Lower lobe of right lung (tissue), 2 donors: Measurements from ENCODE around the gene G3BP1. TPM values are rescaled to one million over a fixed set of nuclear protein-coding genes. Genes with fewer than 3 reads are reported as not detected.
A peak's percentile ranks its signal among the peaks of the same experiment; 100 is the strongest.
"Not testable (repeated sequence)": the region's sequence is repeated elsewhere in the genome, so short reads cannot be mapped to it uniquely, and the experiment has no call there.

Experiments
- ATAC-seq, 2 donors: fragments of 200-7000 bp; cut with Tn5 transposase; one replicate each; pipeline ENCODE4 v1.9.1; 2020 to 2022; ENCODE audit warnings: mild to moderate bottlenecking in 2 of 2, moderate library complexity in 2 of 2
- DNase-seq: peaks from one replicate; pipeline ENCODE4 v3.0.0-alpha.2; 2020
- H3K27ac ChIP-seq: fragments of 200-600 bp; one replicate; pipeline ENCODE4 v1.8.0; 2022
- H3K27me3 ChIP-seq: fragments of 200-600 bp; one replicate; pipeline ENCODE4 v1.8.0; 2022; ENCODE audit warnings: low read depth
- H3K36me3 ChIP-seq: fragments of 200-600 bp; one replicate; pipeline ENCODE4 v1.8.0; 2022; ENCODE audit warnings: mild to moderate bottlenecking
- H3K4me1 ChIP-seq: fragments of 200-600 bp; one replicate; pipeline ENCODE4 v1.8.0; 2022
- H3K4me3 ChIP-seq: fragments of 200-600 bp; one replicate; pipeline ENCODE4 v1.8.0; 2022; ENCODE audit warnings: mild to moderate bottlenecking
- H3K9me3 ChIP-seq: fragments of 200-600 bp; one replicate; pipeline ENCODE4 v1.8.0; 2022
- intact Hi-C: fragments of 100-400 bp; cut with DNase I; formaldehyde crosslinking; loops from one replicate; pipeline ENCODE4 v1.11.0; 2022
- long read RNA-seq: library from polyadenylated mRNA; unstranded; transcript quantifications from one replicate; pipeline ENCODE4 v2.0.0, GENCODE V29; 2021
- total RNA-seq: library from RNA; stranded (reverse); fragmentation: NEBNext Ultra II Directional; extraction: Animal tissue kit (Norgen Biotek cat#: 25700); gene quantifications from one replicate; pipeline ENCODE4 v1.2.1, GENCODE V29; 2021
- TF ChIP-seq, protein P1 (sequence below): fragments of 200-600 bp; IDR thresholded peaks from one replicate; pipeline ENCODE4 v1.8.0; 2022; ENCODE audit warnings: antibody characterized with exemption, mild to moderate bottlenecking
- donor health status: DM: no; HTN: yes; CAD: no; lungs with severe emphysema.

G3BP1 gene
- 148 TPM for total RNA-seq
- long read RNA-seq, full-length matches to known transcripts, result 177 of 237 reads
- long read RNA-seq, partial matches to known transcripts, result 24 of 237 reads
- long read RNA-seq, other reads (novel, unspliced or antisense), result 36 of 237 reads

DNA sequence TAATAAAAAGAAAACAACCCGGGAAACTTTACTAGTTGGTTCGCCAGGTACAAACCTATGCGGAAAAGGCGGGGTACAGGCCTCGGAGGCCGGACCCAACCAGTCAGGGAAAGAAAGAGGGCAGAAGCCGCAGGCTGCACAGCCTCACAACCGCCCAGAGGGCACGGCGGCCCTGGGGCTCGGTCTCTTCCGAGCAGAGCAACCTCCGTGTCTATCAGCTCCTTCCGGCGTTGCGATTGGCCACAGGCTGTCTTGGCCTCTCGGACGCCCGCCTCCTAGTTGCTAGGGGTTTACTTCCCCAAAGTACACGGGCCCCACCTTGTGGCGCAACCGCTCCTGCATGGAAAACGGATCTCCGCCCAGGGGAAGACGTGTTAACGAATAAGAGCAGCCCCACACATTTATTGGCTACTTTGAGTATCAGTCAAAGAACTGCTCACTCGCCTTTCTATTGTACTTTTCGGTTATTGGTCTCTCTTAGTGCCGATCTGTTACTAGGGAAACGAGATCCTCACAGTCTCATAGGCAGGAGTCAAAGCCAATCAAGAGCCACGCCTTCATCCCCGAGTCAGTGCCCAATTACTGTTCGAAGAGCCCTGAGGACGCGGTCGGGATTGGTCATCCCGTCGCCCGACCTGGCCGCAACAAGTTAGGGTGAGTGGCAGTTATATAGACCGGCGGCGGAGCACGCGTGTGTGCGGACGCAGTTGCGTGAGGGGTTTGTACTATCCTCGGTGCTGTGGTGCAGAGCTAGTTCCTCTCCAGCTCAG is at the start of gene G3BP1:
G3BP1 (plus strand) TSS at position 696 of the 770 bp plus-strand sequence. CDS start 14,667 bp downstream, outside the sequence.
- peak within 1 kb of the TSS; percentile 81 for H3K4me3 ChIP-seq
- ATAC-seq, result peak; percentile 96
- peak; percentile 100 for DNase-seq
- TF ChIP-seq, protein P1, sequence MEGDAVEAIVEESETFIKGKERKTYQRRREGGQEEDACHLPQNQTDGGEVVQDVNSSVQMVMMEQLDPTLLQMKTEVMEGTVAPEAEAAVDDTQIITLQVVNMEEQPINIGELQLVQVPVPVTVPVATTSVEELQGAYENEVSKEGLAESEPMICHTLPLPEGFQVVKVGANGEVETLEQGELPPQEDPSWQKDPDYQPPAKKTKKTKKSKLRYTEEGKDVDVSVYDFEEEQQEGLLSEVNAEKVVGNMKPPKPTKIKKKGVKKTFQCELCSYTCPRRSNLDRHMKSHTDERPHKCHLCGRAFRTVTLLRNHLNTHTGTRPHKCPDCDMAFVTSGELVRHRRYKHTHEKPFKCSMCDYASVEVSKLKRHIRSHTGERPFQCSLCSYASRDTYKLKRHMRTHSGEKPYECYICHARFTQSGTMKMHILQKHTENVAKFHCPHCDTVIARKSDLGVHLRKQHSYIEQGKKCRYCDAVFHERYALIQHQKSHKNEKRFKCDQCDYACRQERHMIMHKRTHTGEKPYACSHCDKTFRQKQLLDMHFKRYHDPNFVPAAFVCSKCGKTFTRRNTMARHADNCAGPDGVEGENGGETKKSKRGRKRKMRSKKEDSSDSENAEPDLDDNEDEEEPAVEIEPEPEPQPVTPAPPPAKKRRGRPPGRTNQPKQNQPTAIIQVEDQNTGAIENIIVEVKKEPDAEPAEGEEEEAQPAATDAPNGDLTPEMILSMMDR, result peak; percentile 57
- peaks cover 42% of the 10 kb centered on the region for H3K4me1 ChIP-seq
- H3K9me3 ChIP-seq, result no peaks in the 10 kb centered on the region
- intact Hi-C loops, result no loop called here
- H3K36me3 ChIP-seq, result no peaks in the 10 kb centered on the region
- H3K27me3 ChIP-seq, result no peaks in the 10 kb centered on the region
- H3K27ac ChIP-seq, result peak within 1 kb of the TSS; percentile 100

DNA sequence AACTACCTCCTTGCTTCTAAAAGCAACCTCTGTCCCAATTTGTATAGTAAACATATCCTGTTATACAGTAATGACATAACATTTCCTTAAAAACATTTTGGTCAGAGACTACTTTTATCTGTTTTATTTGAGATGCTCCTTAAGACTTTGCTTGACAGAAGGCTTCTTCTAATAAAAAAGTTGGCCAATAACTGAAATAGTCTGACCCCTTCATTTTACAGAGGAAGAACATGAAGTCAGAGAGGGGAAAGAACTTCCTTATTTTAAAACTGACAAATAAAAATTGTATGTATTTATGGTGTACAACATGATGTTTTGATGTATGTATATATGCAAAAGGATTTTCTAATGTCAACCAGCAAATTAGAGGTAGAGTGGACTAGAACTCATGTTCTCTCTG is 49.2 kb upstream of the G3BP1 start:
- ATAC-seq (no peak), DNase-seq (no peak)
- TF ChIP-seq, protein P1, result no peak
- Histone ChIP-seq H3K9me3 (no peaks in the 10 kb centered on the region), H3K4me3 (no peak overlapping the region), H3K4me1 (peaks cover 37% of the 10 kb centered on the region), H3K27ac (no peak overlapping the region), H3K36me3 (no peaks in the 10 kb centered on the region), H3K27me3 (no peaks in the 10 kb centered on the region)
- intact Hi-C loops, result no loop called here

DNA sequence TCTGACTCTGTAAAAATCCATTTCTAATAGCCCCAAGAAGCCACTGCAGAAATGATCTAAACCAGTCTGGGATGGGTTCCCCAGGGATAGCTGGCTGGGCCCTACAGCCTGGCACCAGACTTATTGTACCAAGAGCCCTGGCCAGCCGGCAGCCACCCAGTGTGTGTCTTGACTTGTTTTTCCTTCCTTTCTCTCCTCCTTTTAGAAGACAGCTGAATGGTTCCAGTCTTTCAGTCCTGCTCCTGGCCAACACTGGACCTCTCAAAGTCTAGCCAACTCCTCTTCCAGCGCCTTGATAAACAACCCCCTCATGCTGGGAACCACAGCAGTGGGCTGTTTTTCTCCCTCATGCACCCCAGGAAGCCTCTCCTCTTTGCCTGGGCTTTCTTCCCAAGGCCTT is 47.4 kb upstream of the G3BP1 start:
- H3K4me1 ChIP-seq, result peaks cover 20% of the 10 kb centered on the region
- intact Hi-C loops, result no loop called here
- TF ChIP-seq, protein P1, result no peak
- no peak overlapping the region for H3K4me3 ChIP-seq
- ATAC-seq, result no peak
- no peak for DNase-seq
- no peaks in the 10 kb centered on the region for H3K27me3 ChIP-seq
- no peaks in the 10 kb centered on the region for H3K9me3 ChIP-seq
- H3K36me3 ChIP-seq, result no peaks in the 10 kb centered on the region
- H3K27ac ChIP-seq, result no peak overlapping the region

DNA sequence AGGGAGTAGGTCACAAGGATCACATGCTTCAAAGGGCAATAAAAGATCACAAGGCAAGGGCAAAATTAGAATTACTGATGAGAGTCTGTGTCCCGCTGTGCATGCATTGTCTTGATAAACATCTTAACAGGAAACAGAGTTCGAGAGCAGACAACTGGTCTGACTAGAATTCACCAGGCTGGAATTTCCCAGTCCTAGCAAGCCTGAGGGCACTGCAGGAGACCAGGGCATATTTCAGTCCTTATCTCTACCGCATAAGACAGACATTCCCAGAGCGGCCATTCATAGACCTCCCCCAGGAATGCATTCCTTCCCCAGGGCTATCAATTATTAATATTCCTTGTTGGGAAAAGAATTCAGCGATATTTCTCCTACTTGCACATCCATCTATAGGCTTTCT is 42.2 kb upstream of the G3BP1 start:
- intact Hi-C loops, H3K4me1 ChIP-seq, H3K4me3 ChIP-seq, H3K27me3 ChIP-seq, H3K36me3 ChIP-seq, H3K9me3 ChIP-seq, ATAC-seq, H3K27ac ChIP-seq, DNase-seq: not testable (repeated sequence)

DNA sequence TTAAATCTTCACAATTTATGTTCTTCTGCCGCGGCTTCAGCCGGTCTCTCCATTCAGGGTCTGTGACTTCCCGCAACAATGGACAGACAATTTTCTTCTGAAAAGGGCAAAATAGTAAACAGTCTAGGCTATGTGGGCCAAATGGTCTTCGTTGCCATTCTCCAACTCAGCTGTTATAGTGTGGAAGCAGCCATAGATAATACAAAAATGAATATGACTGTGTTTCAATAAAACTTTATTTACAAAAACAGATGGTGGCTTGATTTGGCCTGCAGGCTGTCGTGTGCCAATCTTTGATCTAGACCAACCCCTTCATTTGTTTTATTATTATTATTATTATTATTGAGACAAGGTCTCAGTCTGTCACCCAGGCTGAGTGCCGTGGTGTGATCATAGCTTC is 41.4 kb upstream of the G3BP1 start:
- intact Hi-C loops, result no loop called here
- no peaks in the 10 kb centered on the region for H3K36me3 ChIP-seq
- no peak for ATAC-seq
- H3K9me3 ChIP-seq, result peaks cover 7% of the 10 kb centered on the region
- TF ChIP-seq, protein P1, result no peak
- H3K4me1 ChIP-seq, result no peaks in the 10 kb centered on the region
- no peaks in the 10 kb centered on the region for H3K27me3 ChIP-seq
- no peak overlapping the region for H3K27ac ChIP-seq
- no peak for DNase-seq
- no peak overlapping the region for H3K4me3 ChIP-seq

DNA sequence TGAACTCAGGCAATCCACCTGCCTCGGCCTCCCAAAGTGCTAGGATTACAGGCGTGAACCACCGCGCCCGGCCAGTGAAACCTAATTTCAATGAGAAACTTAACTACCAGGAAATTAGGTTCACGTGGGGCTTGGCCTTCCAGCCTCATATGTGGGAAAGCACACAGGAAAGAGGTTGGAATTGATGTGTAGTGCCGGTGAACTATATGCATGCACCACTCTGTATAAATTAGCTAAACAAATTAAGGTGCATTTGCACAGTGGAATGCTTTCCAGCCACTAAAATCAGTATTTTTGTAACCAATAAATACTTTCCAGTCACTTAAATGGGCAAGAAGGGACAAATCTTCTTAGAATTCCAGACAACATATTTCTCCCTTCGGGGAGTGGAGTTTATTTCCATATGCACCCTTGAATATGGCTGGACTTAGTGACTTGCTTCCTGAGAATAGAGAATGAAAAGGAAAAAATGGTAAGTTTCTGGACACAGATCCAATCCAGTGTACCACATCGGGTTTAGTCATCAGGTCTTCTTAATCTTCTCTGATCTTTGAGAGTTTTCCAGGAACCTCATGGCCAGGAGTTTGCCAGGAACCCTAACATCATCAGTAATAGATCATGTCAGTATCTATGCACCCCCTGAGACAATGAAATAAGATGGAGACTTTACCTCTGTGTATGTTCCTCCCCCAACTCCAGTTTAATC is 38.2 kb upstream of the G3BP1 start:
- DNase-seq (no peak), ATAC-seq (no peak)
- intact Hi-C loops, result no loop called here
- no peak overlapping the region for H3K4me3 ChIP-seq
- TF ChIP-seq, protein P1, result no peak
- peaks cover 7% of the 10 kb centered on the region for H3K9me3 ChIP-seq
- no peaks in the 10 kb centered on the region for H3K27me3 ChIP-seq
- H3K4me1 ChIP-seq, result no peaks in the 10 kb centered on the region
- no peak overlapping the region for H3K27ac ChIP-seq
- H3K36me3 ChIP-seq, result peaks cover 5% of the 10 kb centered on the region
